ENCODE data around the gene PPP4R3B. TPM values are rescaled to one million over a fixed set of nuclear protein-coding genes. Genes with fewer than 3 reads are reported as not detected.
A peak's percentile ranks its signal among the peaks of the same experiment; 100 is the strongest.

PPP4R3B gene
- total RNA-seq (89.1 and 93.8 TPM in 2 replicates), polyA plus RNA-seq (15.9 and 28.1 TPM in 2 replicates), polyA minus RNA-seq (21.6 and 31.8 TPM in 2 replicates)
- 88.7 TPM for total RNA-seq (2013)

DNA sequence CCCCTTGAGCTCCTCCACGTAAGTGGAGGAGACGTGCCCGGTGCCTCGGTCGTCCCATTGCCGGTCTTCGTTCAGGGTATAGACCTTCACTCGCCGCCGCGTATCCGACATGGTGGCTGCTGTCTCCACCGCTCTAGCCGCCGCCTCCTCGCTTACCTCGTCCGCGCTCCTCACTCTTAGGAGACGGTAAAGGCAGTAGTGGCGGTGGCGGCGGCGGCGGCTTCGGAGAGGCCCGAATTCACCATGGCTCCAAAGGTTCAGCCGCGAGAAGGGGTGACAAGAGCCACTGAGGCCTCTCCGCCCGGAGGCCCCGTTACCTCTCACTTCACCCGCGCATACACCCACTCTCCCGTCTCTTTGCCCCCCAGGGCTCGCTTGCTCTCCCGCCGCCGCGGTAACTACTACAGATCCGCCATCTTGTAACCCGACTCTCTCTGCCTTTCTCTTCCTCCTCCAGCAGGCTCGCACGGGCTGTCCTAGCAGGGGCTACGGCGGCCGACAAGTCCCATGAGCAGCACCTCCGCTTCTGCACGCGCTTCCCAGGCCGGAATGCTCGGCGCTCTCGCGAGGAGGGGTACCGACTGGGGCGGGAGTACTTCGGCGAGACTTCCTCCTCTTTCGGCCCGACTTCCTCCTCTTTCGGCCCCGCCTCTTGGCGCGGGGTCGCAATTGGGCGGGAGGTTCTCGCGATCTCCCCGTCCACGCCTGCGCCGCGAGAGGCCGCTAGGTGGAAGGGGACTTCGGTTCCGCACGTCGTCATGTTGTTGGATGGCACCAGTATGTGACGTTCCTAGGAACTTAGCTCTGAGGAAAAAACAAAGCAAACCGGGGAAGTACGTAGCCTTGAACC is at the start of gene PPP4R3B:
Gene PPP4R3B (minus strand): TSS at position 448 of the 850 bp plus-strand sequence. CDS start 337 bp downstream, at position 111.
- ChIA-PET CTCF (interaction anchor here (0.9 kb wide), 1 partner anchor 20 kb away, joined by 3 read pairs; no protein-coding TSS in a partner anchor), POLR2A (interaction anchor here (1.8 kb wide), 1 partner anchor 98 kb away, joined by 12 read pairs; the partner anchor contains the start of gene CFAP36)
- no peaks in the 10 kb centered on the region for H3K27me3 ChIP-seq (replicated peaks in 1 of 4; ENCODE audit: control extremely low read depth in 1 of 4, control insufficient read depth in 3 of 4, insufficient read depth in 4 of 4, low read length in 3 of 4)
- intact Hi-C loops (cut with micrococcal nuclease): loop anchor here (1.0 to 10.0 kb wide), 8 partner anchors 76 to 1850 kb away; partner anchors contain the start of genes CCDC88A, CFAP36, CHAC2 and CLHC1
- Mint-ChIP-seq H3K27ac (no peak within 1 kb of the TSS), H3K27me3 (no peaks in the 10 kb centered on the region), H3K9me3 (ENCODE audit: insufficient read depth) (no peaks in the 10 kb centered on the region), H3K4me3 (no peak within 1 kb of the TSS), H3K4me1 (peaks cover 47% of the 10 kb centered on the region)
- ATAC-seq (ENCODE audit: low read depth) (peak; percentile 84), DNase-seq (peak; percentile 99)
- H3K4me3 ChIP-seq (ENCODE audit: control extremely low read depth in 1 of 5, extremely low read depth in 1 of 5, insufficient read depth in 1 of 5, low read depth in 2 of 5, low read length in 4 of 5): peak within 1 kb of the TSS; percentile 94 to 99 (median 96)
- WGBS (ENCODE audit: insufficient coverage): under 1% methylated on average over 80 of the region's 82 CpGs
- H3K27ac ChIP-seq (ENCODE audit: low read length in 2 of 2): peak within 1 kb of the TSS; percentile 96 to 98
- H3K4me1 ChIP-seq (ENCODE audit: control insufficient read depth in 2 of 2, insufficient read depth in 2 of 2, low read length in 2 of 2): peaks cover 42 to 46% of the 10 kb centered on the region in 2 donors
- peak within 1 kb of the TSS; percentile 99 for H3K9ac ChIP-seq (ENCODE audit: low read length)
- peak within 1 kb of the TSS; percentile 78 for H3K4me2 ChIP-seq (replicated peaks; ENCODE audit: low read depth, low read length, poor library complexity, severe bottlenecking)
- H3K79me2 ChIP-seq (ENCODE audit: control insufficient read depth, insufficient read depth, low read length): peaks cover 94% of the 10 kb centered on the region
- no peaks in the 10 kb centered on the region for H3K9me3 ChIP-seq (ENCODE audit: control extremely low read depth in 1 of 3, control insufficient read depth in 2 of 3, insufficient read depth in 1 of 3, low read length in 2 of 3)
- TF ChIP-seq, protein P1, sequence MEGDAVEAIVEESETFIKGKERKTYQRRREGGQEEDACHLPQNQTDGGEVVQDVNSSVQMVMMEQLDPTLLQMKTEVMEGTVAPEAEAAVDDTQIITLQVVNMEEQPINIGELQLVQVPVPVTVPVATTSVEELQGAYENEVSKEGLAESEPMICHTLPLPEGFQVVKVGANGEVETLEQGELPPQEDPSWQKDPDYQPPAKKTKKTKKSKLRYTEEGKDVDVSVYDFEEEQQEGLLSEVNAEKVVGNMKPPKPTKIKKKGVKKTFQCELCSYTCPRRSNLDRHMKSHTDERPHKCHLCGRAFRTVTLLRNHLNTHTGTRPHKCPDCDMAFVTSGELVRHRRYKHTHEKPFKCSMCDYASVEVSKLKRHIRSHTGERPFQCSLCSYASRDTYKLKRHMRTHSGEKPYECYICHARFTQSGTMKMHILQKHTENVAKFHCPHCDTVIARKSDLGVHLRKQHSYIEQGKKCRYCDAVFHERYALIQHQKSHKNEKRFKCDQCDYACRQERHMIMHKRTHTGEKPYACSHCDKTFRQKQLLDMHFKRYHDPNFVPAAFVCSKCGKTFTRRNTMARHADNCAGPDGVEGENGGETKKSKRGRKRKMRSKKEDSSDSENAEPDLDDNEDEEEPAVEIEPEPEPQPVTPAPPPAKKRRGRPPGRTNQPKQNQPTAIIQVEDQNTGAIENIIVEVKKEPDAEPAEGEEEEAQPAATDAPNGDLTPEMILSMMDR (IDR thresholded peaks at IDR 0.05): peak; percentile 36
- no peak for TF ChIP-seq EZH2 (IDR thresholded peaks at IDR 0.05; ENCODE audit: borderline replicate concordance, insufficient read depth, low read depth, low read length, poor library complexity, severe bottlenecking)
- peaks cover 6 to 40% of the 10 kb centered on the region in 2 experiments for H3K36me3 ChIP-seq (replicated peaks in 1 of 2; ENCODE audit: control extremely low read depth in 1 of 2, control insufficient read depth in 1 of 2, extremely low read depth in 1 of 2, insufficient read depth in 2 of 2, low read length in 1 of 2)
- H4K20me1 ChIP-seq (ENCODE audit: control insufficient read depth, insufficient read depth, low read length, poor library complexity, severe bottlenecking): peaks cover 38% of the 10 kb centered on the region
- peak within 1 kb of the TSS; percentile 88 for H2AFZ ChIP-seq (ENCODE audit: insufficient read depth, low read depth, low read length, poor library complexity, severe bottlenecking)

DNA sequence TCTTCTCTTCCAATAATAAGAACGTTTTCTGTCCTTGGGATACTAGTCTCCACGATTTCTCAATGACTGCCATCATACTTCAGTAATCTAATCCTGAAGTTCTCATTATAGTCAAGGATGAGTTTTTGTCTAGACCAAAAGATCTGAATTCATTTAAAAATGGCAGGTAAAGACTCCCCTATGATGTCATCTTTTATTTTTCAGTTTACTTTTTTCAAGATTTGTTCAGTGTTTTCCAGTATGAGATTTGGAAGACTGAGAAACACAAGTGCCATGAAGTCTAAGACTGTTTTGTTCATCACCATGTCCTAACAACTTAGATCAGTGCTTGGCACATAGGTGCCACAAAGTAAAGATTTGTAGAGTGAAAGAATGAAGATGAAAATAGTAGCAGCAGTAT is 35.8 kb upstream of the PPP4R3B start:
- CTCF ChIA-PET: no interaction called here
- Histone ChIP-seq H4K20me1 (ENCODE audit: control insufficient read depth, insufficient read depth, low read length, poor library complexity, severe bottlenecking) (no peaks in the 10 kb centered on the region), H3K4me3 (ENCODE audit: control extremely low read depth in 1 of 5, extremely low read depth in 1 of 5, insufficient read depth in 1 of 5, low read depth in 2 of 5, low read length in 4 of 5) (no peak overlapping the region), H3K27ac (ENCODE audit: low read length in 2 of 2) (no peak overlapping the region), H3K36me3 (replicated peaks in 1 of 2; ENCODE audit: control extremely low read depth in 1 of 2, control insufficient read depth in 1 of 2, extremely low read depth in 1 of 2, insufficient read depth in 2 of 2, low read length in 1 of 2) (peaks cover 11 to 25% of the 10 kb centered on the region in 2 experiments), H3K4me2 (replicated peaks; ENCODE audit: low read depth, low read length, poor library complexity, severe bottlenecking) (no peak overlapping the region), H3K9ac (ENCODE audit: low read length) (no peak overlapping the region), H3K27me3 (replicated peaks in 1 of 4; ENCODE audit: control extremely low read depth in 1 of 4, control insufficient read depth in 3 of 4, insufficient read depth in 4 of 4, low read length in 3 of 4) (no peaks in the 10 kb centered on the region), H3K4me1 (ENCODE audit: control insufficient read depth in 2 of 2, insufficient read depth in 2 of 2, low read length in 2 of 2) (no peaks in the 10 kb centered on the region), H2AFZ (ENCODE audit: insufficient read depth, low read depth, low read length, poor library complexity, severe bottlenecking) (no peak overlapping the region), H3K79me2 (ENCODE audit: control insufficient read depth, insufficient read depth, low read length) (no peaks in the 10 kb centered on the region), H3K9me3 (ENCODE audit: control extremely low read depth in 1 of 3, control insufficient read depth in 2 of 3, insufficient read depth in 1 of 3, low read length in 2 of 3) (no peaks in the 10 kb centered on the region)
- Mint-ChIP-seq H3K4me3 (no peak overlapping the region), H3K9me3 (ENCODE audit: insufficient read depth) (no peaks in the 10 kb centered on the region), H3K27ac (no peak overlapping the region), H3K4me1 (no peaks in the 10 kb centered on the region), H3K27me3 (no peaks in the 10 kb centered on the region)
- WGBS (ENCODE audit: insufficient coverage): no CpG with 5 or more reads among the region's 2 CpGs
- no peak for DNase-seq
- POLR2A ChIA-PET: no interaction called here
- TF ChIP-seq, protein P1 (IDR thresholded peaks at IDR 0.05): no peak
- TF ChIP-seq EZH2 (IDR thresholded peaks at IDR 0.05; ENCODE audit: borderline replicate concordance, insufficient read depth, low read depth, low read length, poor library complexity, severe bottlenecking): no peak
- intact Hi-C loops (cut with micrococcal nuclease): no loop called here
- ATAC-seq (ENCODE audit: low read depth): no peak

Measured in B cell (primary cell).